ENCODE measurements around the gene WNT11. TPM values are rescaled to one million over a fixed set of nuclear protein-coding genes. Genes with fewer than 3 reads are reported as not detected.

The WNT11 gene
- total RNA-seq, 2 experiments from 2014 or later, result 0.30 to 1.2 TPM

DNA sequence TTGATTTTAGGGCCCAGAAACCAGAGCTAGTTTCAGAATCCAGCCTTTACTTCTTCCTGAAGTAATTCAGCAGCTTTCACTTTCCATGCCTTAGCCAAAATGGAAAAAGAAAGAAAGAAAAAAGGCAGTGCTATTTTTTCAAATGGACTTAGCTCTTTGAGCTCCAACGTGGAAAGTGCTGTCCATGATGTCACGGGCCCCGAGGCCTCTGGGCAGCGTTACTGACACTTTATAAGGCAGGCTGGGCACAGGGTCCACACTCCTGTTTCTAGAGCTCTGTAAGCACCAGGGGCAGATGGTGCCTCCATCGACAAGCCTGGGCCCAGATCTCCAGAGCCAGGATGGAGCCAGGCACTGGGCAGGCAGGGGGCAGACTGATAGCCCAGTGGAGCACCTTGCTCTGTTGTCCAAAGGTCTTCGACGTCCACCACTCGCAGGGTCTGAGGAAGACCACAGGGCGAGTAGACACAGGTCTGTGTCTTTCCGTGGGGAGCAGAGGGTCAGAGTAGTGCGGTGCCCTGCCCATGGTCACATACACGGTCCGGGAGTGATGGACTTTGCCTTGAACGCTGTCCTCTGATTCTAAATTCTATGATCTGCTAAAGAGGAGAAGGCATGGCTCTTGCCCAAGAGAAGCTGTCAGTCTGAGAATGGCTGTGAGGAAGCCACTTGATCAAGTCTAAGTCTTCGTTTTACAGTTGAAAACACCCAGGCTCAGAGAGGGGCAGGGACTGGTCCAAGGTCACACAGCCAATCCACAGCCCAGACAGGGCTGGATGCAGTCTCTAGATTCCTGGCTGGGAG lies 22.0 kb upstream of the WNT11 start:
- ChIA-PET POLR2A (no interaction called here), CTCF (interaction anchor here (0.6 to 0.7 kb wide), 2 partner anchors 20 kb away, joined by 3 read pairs; no protein-coding TSS in a partner anchor)
- H3K9me3 Mint-ChIP-seq, result no peaks in the 10 kb centered on the region
- DNase-seq, result no peak
- H3K4me1 ChIP-seq (ENCODE audit: insufficient read depth, low read length), result peaks cover 32% of the 10 kb centered on the region
- H3K9me3 ChIP-seq (ENCODE audit: control insufficient read depth in 1 of 2, insufficient read depth in 1 of 2, low read length in 2 of 2), result no peaks in the 10 kb centered on the region
- peaks cover 24% of the 10 kb centered on the region for H3K4me1 Mint-ChIP-seq (ENCODE audit: low read depth)
- intact Hi-C loops (cut with DNase I, micrococcal nuclease), result no loop called here
- H3K36me3 Mint-ChIP-seq (ENCODE audit: low read depth), result no peaks in the 10 kb centered on the region
- no peak overlapping the region for H3K4me3 ChIP-seq (ENCODE audit: low read length)
- H3K27ac ChIP-seq (ENCODE audit: low read depth in 1 of 2, low read length in 2 of 2), result no peak overlapping the region
- H3K27me3 ChIP-seq (ENCODE audit: control insufficient read depth in 1 of 2, insufficient read depth in 2 of 2, low read length in 2 of 2), result no peaks in the 10 kb centered on the region
- no peak overlapping the region for H3K27ac Mint-ChIP-seq
- peaks cover 3% of the 10 kb centered on the region for H3K27me3 Mint-ChIP-seq
- TF ChIP-seq, protein P1, sequence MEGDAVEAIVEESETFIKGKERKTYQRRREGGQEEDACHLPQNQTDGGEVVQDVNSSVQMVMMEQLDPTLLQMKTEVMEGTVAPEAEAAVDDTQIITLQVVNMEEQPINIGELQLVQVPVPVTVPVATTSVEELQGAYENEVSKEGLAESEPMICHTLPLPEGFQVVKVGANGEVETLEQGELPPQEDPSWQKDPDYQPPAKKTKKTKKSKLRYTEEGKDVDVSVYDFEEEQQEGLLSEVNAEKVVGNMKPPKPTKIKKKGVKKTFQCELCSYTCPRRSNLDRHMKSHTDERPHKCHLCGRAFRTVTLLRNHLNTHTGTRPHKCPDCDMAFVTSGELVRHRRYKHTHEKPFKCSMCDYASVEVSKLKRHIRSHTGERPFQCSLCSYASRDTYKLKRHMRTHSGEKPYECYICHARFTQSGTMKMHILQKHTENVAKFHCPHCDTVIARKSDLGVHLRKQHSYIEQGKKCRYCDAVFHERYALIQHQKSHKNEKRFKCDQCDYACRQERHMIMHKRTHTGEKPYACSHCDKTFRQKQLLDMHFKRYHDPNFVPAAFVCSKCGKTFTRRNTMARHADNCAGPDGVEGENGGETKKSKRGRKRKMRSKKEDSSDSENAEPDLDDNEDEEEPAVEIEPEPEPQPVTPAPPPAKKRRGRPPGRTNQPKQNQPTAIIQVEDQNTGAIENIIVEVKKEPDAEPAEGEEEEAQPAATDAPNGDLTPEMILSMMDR (IDR thresholded peaks at IDR 0.05), result no peak
- H3K4me3 Mint-ChIP-seq, result peak overlapping the region; percentile 15
- H3K36me3 ChIP-seq (ENCODE audit: insufficient read depth, low read length), result no peaks in the 10 kb centered on the region
- ATAC-seq (ENCODE audit: poor library complexity), result no peak

DNA sequence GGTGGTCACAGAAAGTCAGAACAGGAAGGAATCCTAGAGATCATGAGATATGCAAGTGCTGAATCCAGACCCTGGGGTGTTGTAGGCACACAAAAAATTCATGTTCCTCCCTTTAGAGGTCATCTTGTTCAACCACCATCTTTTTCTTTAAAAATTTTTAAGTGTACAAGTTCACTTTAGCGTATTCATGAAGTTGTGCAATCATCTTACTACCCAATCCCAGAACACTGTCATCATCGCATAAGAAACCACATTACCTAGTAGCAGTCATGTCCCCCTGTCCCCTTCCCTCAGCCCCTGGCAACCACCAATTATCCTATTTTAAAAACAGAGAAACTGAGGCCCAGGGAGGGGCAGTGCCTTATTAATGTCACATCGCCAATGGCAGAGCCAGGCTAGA lies 20.3 kb upstream of the WNT11 start:
- Histone ChIP-seq H3K4me1 (ENCODE audit: insufficient read depth, low read length) (peaks cover 15% of the 10 kb centered on the region), H3K9me3 (ENCODE audit: control insufficient read depth in 1 of 2, insufficient read depth in 1 of 2, low read length in 2 of 2) (no peaks in the 10 kb centered on the region), H3K27ac (ENCODE audit: low read depth in 1 of 2, low read length in 2 of 2) (no peak overlapping the region), H3K27me3 (ENCODE audit: control insufficient read depth in 1 of 2, insufficient read depth in 2 of 2, low read length in 2 of 2) (no peaks in the 10 kb centered on the region), H3K36me3 (ENCODE audit: insufficient read depth, low read length) (no peaks in the 10 kb centered on the region), H3K4me3 (ENCODE audit: low read length) (no peak overlapping the region)
- intact Hi-C loops (cut with DNase I, micrococcal nuclease), result no loop called here
- Mint-ChIP-seq H3K36me3 (ENCODE audit: low read depth) (no peaks in the 10 kb centered on the region), H3K27ac (no peak overlapping the region), H3K4me1 (ENCODE audit: low read depth) (peaks cover 8% of the 10 kb centered on the region), H3K9me3 (no peaks in the 10 kb centered on the region), H3K27me3 (peaks cover 3% of the 10 kb centered on the region), H3K4me3 (no peak overlapping the region)
- DNase-seq (no peak), ATAC-seq (ENCODE audit: poor library complexity) (no peak)
- TF ChIP-seq, protein P1 (IDR thresholded peaks at IDR 0.05), result no peak
- ChIA-PET POLR2A (no interaction called here), CTCF (no interaction called here)

DNA sequence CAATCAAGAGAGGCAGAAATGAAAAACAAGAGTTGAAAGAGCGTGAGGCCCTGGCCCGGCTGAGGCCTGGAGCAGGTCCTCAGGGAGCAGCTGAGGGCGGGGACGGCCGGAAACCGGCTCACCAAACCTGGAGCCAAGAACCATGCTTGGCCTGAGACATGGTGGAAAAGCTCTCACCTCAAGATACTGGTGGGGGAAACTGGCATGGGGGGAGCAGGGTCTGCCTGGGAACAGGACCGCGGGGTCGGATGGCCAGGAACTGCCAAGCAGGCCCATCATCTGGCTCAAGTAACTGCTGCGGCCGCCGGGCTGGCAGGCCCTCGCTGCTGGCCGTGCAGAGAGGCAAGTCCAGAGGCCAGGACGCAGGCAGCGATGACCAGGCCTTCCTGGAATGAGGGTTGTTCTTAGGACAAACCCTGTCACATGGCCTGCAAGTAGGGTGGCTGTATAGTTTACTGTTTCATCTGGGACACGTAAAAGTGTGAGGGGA lies 18.9 kb upstream of the WNT11 start:
- intact Hi-C loops (cut with DNase I, micrococcal nuclease), result no loop called here
- ChIA-PET CTCF (no interaction called here), POLR2A (no interaction called here)
- TF ChIP-seq, protein P1 (IDR thresholded peaks at IDR 0.05), result no peak
- H3K4me3 Mint-ChIP-seq, result no peak overlapping the region
- no peaks in the 10 kb centered on the region for H3K9me3 ChIP-seq (ENCODE audit: control insufficient read depth in 1 of 2, insufficient read depth in 1 of 2, low read length in 2 of 2)
- H3K4me1 ChIP-seq (ENCODE audit: insufficient read depth, low read length), result peaks cover under 1% of the 10 kb centered on the region
- DNase-seq (no peak), ATAC-seq (ENCODE audit: poor library complexity) (no peak)
- H3K36me3 ChIP-seq (ENCODE audit: insufficient read depth, low read length), result no peaks in the 10 kb centered on the region
- H3K36me3 Mint-ChIP-seq (ENCODE audit: low read depth), result no peaks in the 10 kb centered on the region
- H3K27me3 ChIP-seq (ENCODE audit: control insufficient read depth in 1 of 2, insufficient read depth in 2 of 2, low read length in 2 of 2), result no peaks in the 10 kb centered on the region
- H3K4me3 ChIP-seq (ENCODE audit: low read length), result no peak overlapping the region
- no peak overlapping the region for H3K27ac ChIP-seq (ENCODE audit: low read depth in 1 of 2, low read length in 2 of 2)
- no peak overlapping the region for H3K27ac Mint-ChIP-seq
- H3K27me3 Mint-ChIP-seq, result peaks cover 3% of the 10 kb centered on the region
- H3K9me3 Mint-ChIP-seq, result no peaks in the 10 kb centered on the region
- no peaks in the 10 kb centered on the region for H3K4me1 Mint-ChIP-seq (ENCODE audit: low read depth)

Data from CD4-positive, alpha-beta T cell (primary cell).